OCI-LY7 (cell line): ENCODE results near the gene LGI2. TPM values are rescaled to one million over a fixed set of nuclear protein-coding genes. Genes with fewer than 3 reads are reported as not detected.

Experiments
- BruUV-seq: library from RNA; stranded (reverse); fragments of 400-500 nt; replicated peaks from 2 replicates; lab custom pipeline; 2021; lab: Mats Ljungman, UMichigan
- CTCF ChIA-PET: fragments of 300-600 bp; sonication (Branson Sonifier 250); formaldehyde crosslinking; loops from one replicate; lab custom pipeline; 2022; ENCODE audit warnings: antibody characterized with exemption; ENCODE audit not compliant: unreplicated experiment; lab: Charles Lee
- POLR2A ChIA-PET: fragments of 300-600 bp; sonication (Branson Sonifier 250); formaldehyde crosslinking; loops from one replicate; lab custom pipeline; 2022; ENCODE audit warnings: antibody characterized with exemption; lab: Charles Lee
- DNase-seq: peaks from one replicate; pipeline ENCODE4 v3.0.0-alpha.2; 2015; ENCODE audit warnings: low spot score
- H2AFZ ChIP-seq: fragments of 200-600 bp; sonication (generic), shearing (Covaris generic); 2 replicates; pipeline ENCODE4 v1.6.1; 2014; ENCODE audit warnings: mild to moderate bottlenecking, antibody characterized with exemption, low read length, moderate library complexity
- H3K27ac ChIP-seq: fragments of 200-600 bp; sonication (generic); 2 replicates; pipeline ENCODE4 v1.5.1; 2014; ENCODE audit warnings: mixed run types, low read depth, mild to moderate bottlenecking, moderate library complexity, low read length, inconsistent platforms; ENCODE audit not compliant: poor library complexity, severe bottlenecking
- H3K36me3 ChIP-seq: fragments of 200-600 bp; sonication (generic); 2 replicates; pipeline ENCODE4 v1.6.1; 2014; ENCODE audit warnings: mild to moderate bottlenecking, antibody characterized with exemption, low read length, moderate library complexity, mixed read lengths; ENCODE audit not compliant: insufficient read depth
- H3K4me1 ChIP-seq: fragments of 200-600 bp; sonication (generic); 2 replicates; pipeline ENCODE4 v1.5.1; 2014; ENCODE audit warnings: mild to moderate bottlenecking, low read length; ENCODE audit not compliant: insufficient read depth, poor library complexity, severe bottlenecking
- H3K4me2 ChIP-seq: fragments of 200-600 bp; sonication (generic); 2 replicates; pipeline ENCODE4 v1.6.1; 2014; ENCODE audit warnings: mild to moderate bottlenecking, low read length
- H3K4me3 ChIP-seq: fragments of 200-600 bp; sonication (generic); 2 replicates; pipeline ENCODE4 v1.5.1; 2014; ENCODE audit warnings: mild to moderate bottlenecking, low read depth, low read length; ENCODE audit not compliant: poor library complexity, severe bottlenecking
- H3K79me2 ChIP-seq: fragments of 200-600 bp; sonication (generic); 2 replicates; pipeline ENCODE4 v1.6.1; 2016; ENCODE audit warnings: low read depth, mild to moderate bottlenecking, low read length, moderate library complexity, mixed read lengths; ENCODE audit not compliant: insufficient read depth
- H3K9me2 ChIP-seq: fragments of 200-600 bp; sonication (generic); 2 replicates; pipeline ENCODE4 v1.6.1; 2016; ENCODE audit warnings: mild to moderate bottlenecking, low read length, mixed read lengths; ENCODE audit not compliant: insufficient read depth
- H3K9me3 ChIP-seq: fragments of 200-600 bp; sonication (generic); 2 replicates; pipeline ENCODE4 v1.6.1; 2014; ENCODE audit warnings: mild to moderate bottlenecking, mixed run types, low read length, mixed read lengths
- H4K20me1 ChIP-seq: fragments of 200-600 bp; sonication (generic); 2 replicates; pipeline ENCODE4 v1.6.1; 2014; ENCODE audit warnings: mild to moderate bottlenecking, antibody characterized with exemption, low read length, moderate library complexity, mixed read lengths; ENCODE audit not compliant: insufficient read depth
- CTCF ChIP-seq: fragments of 200-600 bp; sonication (generic); conservative IDR thresholded peaks from 2 replicates; pipeline ENCODE4 v1.5.1; 2014; ENCODE audit warnings: mild to moderate bottlenecking, antibody characterized with exemption, low read length, moderate library complexity, mixed read lengths
- EZH2phosphoT487 ChIP-seq: fragments of 200-600 bp; sonication (generic); IDR thresholded peaks from 2 replicates; pipeline ENCODE4 v1.6.1; 2018; ENCODE audit warnings: low read depth, borderline replicate concordance, mild to moderate bottlenecking, mixed run types, antibody characterized with exemption, low read length, moderate library complexity, mixed read lengths
- intact Hi-C: fragments of 100-400 bp; cut with micrococcal nuclease; formaldehyde crosslinking; loops from one replicate; pipeline ENCODE4 v1.10.0; 2022; ENCODE audit not compliant: unreplicated experiment
- total RNA-seq, 2 experiments: library from RNA; depleted of rRNA in 1 of 2; stranded (reverse); fragments of >200 nt in 1 of 2; shearing (Covaris generic) in 1 of 2; gene quantifications; 2 replicates each; pipeline ENCODE4 v1.2.3, GENCODE V29; 2014 to 2022

LGI2 gene
- total RNA-seq, 2 experiments from 2014 or later: not detected

- POLR2A ChIA-PET: no interaction called here
These were observed 1.1 kb downstream of the LGI2 start for GRCh38 chr4:25029479-25030276.

GRCh38 chr4:25028851-25029250 lies 1.9 kb downstream of the LGI2 start:
- Histone ChIP-seq H3K9me2 (no peaks in the 10 kb centered on the region), H3K4me2 (no peak overlapping the region), H3K4me1 (no peaks in the 10 kb centered on the region), H3K36me3 (no peaks in the 10 kb centered on the region), H3K9me3 (no peaks in the 10 kb centered on the region), H3K79me2 (no peaks in the 10 kb centered on the region), H3K27ac (no peak overlapping the region), H2AFZ (no peak overlapping the region), H3K4me3 (no peak overlapping the region), H4K20me1 (no peaks in the 10 kb centered on the region)
- ChIA-PET CTCF (no interaction called here), POLR2A (no interaction called here)
- intact Hi-C loops: no loop called here
- TF ChIP-seq CTCF (no peak), EZH2phosphoT487 (no peak)
- DNase-seq: no peak
- no TSS peak for BruUV-seq

More at GRCh38 chr4:25029479-25030276, 1.1 kb downstream of the LGI2 start:
- no peak overlapping the region for H3K4me3 ChIP-seq
- no peak overlapping the region for H3K4me2 ChIP-seq
- H3K36me3 ChIP-seq: no peaks in the 10 kb centered on the region
- no peaks in the 10 kb centered on the region for H3K9me2 ChIP-seq
- no TSS peak for BruUV-seq
- H3K9me3 ChIP-seq: no peaks in the 10 kb centered on the region
- no peak for TF ChIP-seq EZH2phosphoT487
- TF ChIP-seq CTCF: no peak
- DNase-seq: no peak
- H4K20me1 ChIP-seq: no peaks in the 10 kb centered on the region
- intact Hi-C loops: no loop called here
- no peaks in the 10 kb centered on the region for H3K79me2 ChIP-seq
- CTCF ChIA-PET: no interaction called here
- H2AFZ ChIP-seq: no peak overlapping the region
- H3K27ac ChIP-seq: no peak overlapping the region
- H3K4me1 ChIP-seq: no peaks in the 10 kb centered on the region

- H3K79me2 ChIP-seq: no peaks in the 10 kb centered on the region
- intact Hi-C loops: no loop called here
- no peaks in the 10 kb centered on the region for H3K4me1 ChIP-seq
- no peak overlapping the region for H3K27ac ChIP-seq
- H3K4me3 ChIP-seq: no peak overlapping the region
- TF ChIP-seq EZH2phosphoT487: no peak
- no peak for TF ChIP-seq CTCF
- H3K4me2 ChIP-seq: no peak overlapping the region
- H2AFZ ChIP-seq: no peak overlapping the region
- ChIA-PET CTCF (no interaction called here), POLR2A (no interaction called here)
- no peak for DNase-seq
- H3K9me2 ChIP-seq: no peaks in the 10 kb centered on the region
- H3K36me3 ChIP-seq: no peaks in the 10 kb centered on the region
- H4K20me1 ChIP-seq: no peaks in the 10 kb centered on the region
- no peaks in the 10 kb centered on the region for H3K9me3 ChIP-seq
- no TSS peak for BruUV-seq
These were observed 8.0 kb downstream of the LGI2 start for GRCh38 chr4:25022766-25023165.
